ENCODE results near the gene STK4. TPM values are rescaled to one million over a fixed set of nuclear protein-coding genes. Genes with fewer than 3 reads are reported as not detected.
"Not testable (repeated sequence)": the region's sequence is repeated elsewhere in the genome, so short reads cannot be mapped to it uniquely, and the experiment has no call there.

STK4 gene
- total and polyA plus RNA-seq, 8 donors, result 25.0 to 63.7 (median 28.2) TPM

GRCh38 chr20:45010399-45010828 is 44.1 kb downstream of the STK4 start:
- H3K9me3 ChIP-seq, result no peaks in the 10 kb centered on the region
- DNase-seq (no peak), ATAC-seq (no peak)
- peaks cover 0 to 14% of the 10 kb centered on the region in 2 donors for H3K4me1 ChIP-seq
- H3K4me3 ChIP-seq, result no peak overlapping the region
- no peak for TF ChIP-seq CTCF (IDR thresholded peaks at IDR 0.05)
- intact Hi-C loops (cut with DNase I), result no loop called here
- H3K36me3 ChIP-seq, result peaks cover 0 to 68% of the 10 kb centered on the region in 2 donors
- H3K27me3 ChIP-seq, result no peaks in the 10 kb centered on the region
- H3K27ac ChIP-seq, result no peak overlapping the region

DNA sequence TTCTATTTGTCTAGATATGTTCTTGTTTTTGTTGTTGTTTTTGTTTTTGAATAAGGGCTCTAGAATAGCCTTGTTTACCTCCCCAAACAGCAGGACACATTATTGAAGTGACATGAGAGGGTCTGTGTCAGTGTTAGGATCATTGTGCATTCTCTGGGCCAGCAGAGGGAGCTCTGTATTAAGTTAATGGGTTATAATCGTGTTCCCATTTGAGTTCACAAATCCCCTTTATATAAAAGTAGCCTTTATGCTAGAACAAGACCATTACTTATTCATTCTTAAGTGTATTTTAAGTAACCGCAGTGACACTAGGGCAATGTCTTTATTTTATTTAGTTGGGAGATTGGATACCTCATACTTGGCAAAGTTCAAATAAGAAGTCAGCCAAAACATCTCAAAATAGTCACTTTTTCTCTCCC is 44.8 kb downstream of the STK4 start:
- TF ChIP-seq CTCF (IDR thresholded peaks at IDR 0.05), result peak; percentile 54 to 67
- peaks cover 0 to 14% of the 10 kb centered on the region in 2 donors for H3K4me1 ChIP-seq
- H3K9me3 ChIP-seq, result no peaks in the 10 kb centered on the region
- intact Hi-C loops (cut with DNase I), result no loop called here
- peak; percentile 80 for ATAC-seq
- no peak overlapping the region for H3K27ac ChIP-seq
- no peak overlapping the region for H3K4me3 ChIP-seq
- DNase-seq, result peak in 2 of 4 donors; percentile 34 to 61
- H3K36me3 ChIP-seq, result peaks cover 0 to 68% of the 10 kb centered on the region in 2 donors
- no peaks in the 10 kb centered on the region for H3K27me3 ChIP-seq

- DNase-seq (no peak), ATAC-seq (no peak)
- intact Hi-C loops (cut with DNase I), result no loop called here
- Histone ChIP-seq H3K27ac (no peak overlapping the region), H3K27me3 (no peaks in the 10 kb centered on the region), H3K4me1 (peaks cover 3 to 18% of the 10 kb centered on the region in 2 donors), H3K4me3 (no peak overlapping the region), H3K9me3 (no peaks in the 10 kb centered on the region), H3K36me3 (peaks cover 0 to 60% of the 10 kb centered on the region in 2 donors)
- no peak for TF ChIP-seq CTCF (IDR thresholded peaks at IDR 0.05)
These were observed 46.5 kb downstream of the STK4 start for GRCh38 chr20:45012682-45013302.

DNA sequence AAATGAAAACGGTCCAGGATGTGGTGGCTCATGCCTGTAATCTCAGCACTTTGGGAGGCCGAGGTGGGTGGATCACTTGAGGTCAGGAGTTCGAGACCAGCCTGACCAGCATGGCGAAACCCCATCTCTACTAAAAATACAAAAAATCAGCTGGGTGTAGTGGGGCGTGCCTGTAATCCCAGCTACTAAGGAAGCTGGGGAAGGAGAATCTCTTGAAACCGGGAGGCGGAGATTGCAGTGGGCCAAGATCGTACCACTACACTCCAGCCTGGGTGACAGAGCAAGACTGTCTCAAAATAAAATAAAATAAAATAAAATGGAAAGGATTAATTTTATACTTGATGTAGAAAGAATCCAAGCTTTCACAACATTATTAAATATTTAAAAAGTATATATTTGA is 47.8 kb downstream of the STK4 start:
- not testable (repeated sequence) for ATAC-seq, H3K27ac ChIP-seq

GRCh38 chr20:45014671-45015415 is 48.5 kb downstream of the STK4 start:
- Histone ChIP-seq H3K4me3 (no peak overlapping the region), H3K4me1 (peaks cover 4 to 28% of the 10 kb centered on the region in 2 donors), H3K27me3 (no peaks in the 10 kb centered on the region), H3K9me3 (no peaks in the 10 kb centered on the region), H3K27ac (no peak overlapping the region), H3K36me3 (peaks cover 0 to 59% of the 10 kb centered on the region in 2 donors)
- intact Hi-C loops (cut with DNase I), result no loop called here
- ATAC-seq (no peak), DNase-seq (no peak)
- TF ChIP-seq CTCF (IDR thresholded peaks at IDR 0.05), result no peak

More for the DNA sequence above, 47.8 kb downstream of the STK4 start:
- H3K4me1 ChIP-seq, result peaks cover 4 to 21% of the 10 kb centered on the region in 2 donors
- H3K27me3 ChIP-seq; H3K9me3 ChIP-seq; H3K4me3 ChIP-seq; intact Hi-C loops (cut with DNase I); DNase-seq: not testable (repeated sequence)
- peaks cover 0 to 60% of the 10 kb centered on the region in 2 donors for H3K36me3 ChIP-seq

Measured in left lung (tissue), 10 donors.